GM13976 (cell line): ENCODE results near the gene CALHM6.

Source experiments
- DNase-seq: peaks from one replicate; pipeline ENCODE4 v3.0.0; 2012; ENCODE audit warnings: low spot score
- CTCF ChIP-seq: IDR thresholded peaks from 2 replicates; pipeline ENCODE4 v1.5.1; 2012; ENCODE audit warnings: borderline replicate concordance, mild to moderate bottlenecking; ENCODE audit not compliant: insufficient read depth; ENCODE audit errors: extremely low read depth, missing control alignments, control extremely low read depth
- in situ Hi-C: fragments of 300-500 bp; cut with MboI; formaldehyde crosslinking; loops from one replicate; pipeline ENCODE4 v1.12.0; 2022; ENCODE audit warnings: low sequenced_read_pairs, mixed read lengths, inconsistent platforms; ENCODE audit not compliant: unreplicated experiment

The CALHM6 gene

GRCh38 chr6:116422238-116422637 is 38.9 kb upstream of the CALHM6 start:
- DNase-seq, result no peak
- no peak for TF ChIP-seq CTCF
- in situ Hi-C loops, result no loop called here

- in situ Hi-C loops, result no loop called here
- no peak for TF ChIP-seq CTCF
- DNase-seq, result no peak
Measured at GRCh38 chr6:116424001-116424400, 37.2 kb upstream of the CALHM6 start.

DNA sequence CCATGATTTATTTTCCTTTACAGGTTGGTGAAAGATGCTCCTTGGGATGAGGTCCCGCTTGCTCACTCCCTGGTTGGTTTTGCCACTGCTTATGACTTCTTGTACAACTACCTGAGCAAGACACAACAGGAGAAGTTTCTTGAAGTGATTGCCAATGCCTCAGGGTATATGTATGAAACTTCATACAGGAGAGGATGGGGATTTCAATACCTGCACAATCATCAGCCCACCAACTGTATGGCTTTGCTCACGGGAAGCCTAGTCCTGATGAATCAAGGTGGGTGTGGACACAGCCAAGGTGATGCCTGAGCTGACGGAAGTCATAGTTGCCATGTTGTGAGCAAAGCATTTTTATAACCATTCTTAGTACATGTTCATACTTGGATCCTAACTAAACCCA is 34.6 kb upstream of the CALHM6 start:
- in situ Hi-C loops, result loop anchor here (25.0 kb wide), 1 partner anchor 139 kb away; the partner anchor contains the start of gene TSPYL1
- TF ChIP-seq CTCF, result no peak
- no peak for DNase-seq

DNA sequence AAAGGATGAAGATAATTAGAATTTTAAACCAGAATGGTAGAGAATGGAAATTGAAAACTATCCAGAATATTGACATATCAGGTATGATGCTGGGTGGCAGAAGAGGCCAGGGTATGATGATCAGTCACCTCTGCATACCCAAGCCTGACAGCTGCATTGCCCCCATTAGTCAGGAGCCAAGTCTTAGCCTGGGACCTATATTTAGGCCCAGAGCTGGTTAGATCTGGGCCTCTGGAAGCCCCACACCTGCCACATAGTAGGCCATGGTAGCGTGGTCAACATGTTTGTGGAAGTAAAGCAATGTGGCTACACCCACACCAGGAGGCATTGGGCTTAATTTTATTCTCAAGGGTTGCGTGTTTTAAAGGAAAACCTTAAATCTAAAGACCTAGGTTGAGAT is 32.1 kb upstream of the CALHM6 start:
- TF ChIP-seq CTCF, result no peak
- no peak for DNase-seq
- in situ Hi-C loops, result loop anchor here (25.0 kb wide), 1 partner anchor 142 kb away; the partner anchor contains the start of gene TSPYL1

DNA sequence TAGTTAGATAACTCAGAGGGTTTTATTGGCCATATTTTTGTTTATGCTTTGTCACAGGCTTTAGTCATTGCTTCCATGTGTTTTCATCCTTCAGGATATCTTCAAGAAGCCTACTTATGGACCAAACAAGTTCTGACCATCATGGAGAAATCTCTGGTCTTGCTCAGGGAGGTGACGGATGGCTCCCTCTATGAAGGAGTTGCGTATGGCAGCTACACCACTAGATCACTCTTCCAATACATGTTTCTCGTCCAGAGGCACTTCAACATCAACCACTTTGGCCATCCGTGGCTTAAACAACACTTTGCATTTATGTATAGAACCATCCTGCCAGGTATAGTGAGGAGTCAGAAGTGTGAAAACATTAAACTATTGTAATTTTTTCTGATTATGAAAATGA is 30.3 kb upstream of the CALHM6 start:
- no peak for DNase-seq
- in situ Hi-C loops, result loop anchor here (25.0 kb wide), 1 partner anchor 144 kb away; the partner anchor contains the start of gene TSPYL1
- TF ChIP-seq CTCF, result no peak

DNA sequence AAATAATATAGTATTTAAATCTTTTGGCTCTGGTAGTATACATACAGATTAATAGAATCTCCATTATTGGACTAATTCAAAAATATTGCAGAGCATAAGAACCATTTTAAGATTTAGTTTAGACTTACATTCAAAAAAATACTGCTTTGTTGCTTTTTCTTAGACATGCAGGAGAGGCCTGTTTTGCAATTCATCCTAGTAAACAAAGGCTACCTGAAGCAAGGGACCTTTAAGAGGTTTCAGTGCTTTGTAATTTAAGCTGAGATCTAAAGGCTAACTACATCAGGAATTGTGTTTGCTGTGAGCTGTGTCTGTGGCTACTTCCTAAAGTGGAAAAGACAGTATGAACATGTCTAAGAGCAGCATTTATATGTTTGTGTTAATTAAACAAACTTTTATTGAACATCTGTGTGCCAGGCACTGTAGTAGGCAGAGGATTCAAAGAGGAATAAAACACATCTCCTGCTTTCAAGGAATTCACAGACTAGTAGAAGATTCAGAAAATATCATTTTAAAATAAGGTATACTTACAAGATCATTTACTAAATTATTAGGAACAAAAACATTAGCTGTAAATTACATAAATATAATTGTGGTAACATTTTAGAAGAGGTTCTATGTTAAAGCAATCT is 29.1 kb upstream of the CALHM6 start:
- in situ Hi-C loops, result loop anchor here (25.0 kb wide), 1 partner anchor 145 kb away; the partner anchor contains the start of gene TSPYL1

More for the DNA sequence above, 29.1 kb upstream of the CALHM6 start:
- TF ChIP-seq CTCF, result no peak
- no peak for DNase-seq
